Measurements from ENCODE around the gene SLC26A11.

GRCh38 chr17:80225230-80225629 is 5.0 kb downstream of the SLC26A11 start:
- no peak for TF ChIP-seq CTCF (CRISPR knock-in tag; IDR thresholded peaks at IDR 0.05)
- TF ChIP-seq HNRNPK (IDR thresholded peaks at IDR 0.05; ENCODE audit: low read depth, low read length, poor library complexity, severe bottlenecking) = no peak
- TF ChIP-seq ZBTB1 (CRISPR knock-in tag; IDR thresholded peaks at IDR 0.05; ENCODE audit: borderline replicate concordance) = no peak
- no peak for TF ChIP-seq ZNF598 (CRISPR knock-in tag; IDR thresholded peaks at IDR 0.05; ENCODE audit: borderline replicate concordance)
- no peak for TF ChIP-seq GATAD2A (CRISPR knock-in tag; IDR thresholded peaks at IDR 0.05)
- TF ChIP-seq MATR3 (CRISPR knock-in tag; IDR thresholded peaks at IDR 0.05) = no peak
- no peak for TF ChIP-seq POLR2A (IDR thresholded peaks at IDR 0.05; ENCODE audit: insufficient read depth in 1 of 2, low read depth in 2 of 2, low read length in 2 of 2)
- TF ChIP-seq U2AF1 (optimal IDR thresholded peaks at IDR 0.05; ENCODE audit: low read depth, low read length) = no peak
- TF ChIP-seq ZNF678 (CRISPR knock-in tag; IDR thresholded peaks at IDR 0.05) = no peak
- TF ChIP-seq SP2 (CRISPR knock-in tag; IDR thresholded peaks at IDR 0.05) = no peak
- TF ChIP-seq E2F2 (CRISPR knock-in tag; IDR thresholded peaks at IDR 0.05; ENCODE audit: borderline replicate concordance) = no peak

Data from HepG2 (cell line).